Activated T-helper 1 cell treated with Interleukin-2 at 50 U/mL for 16 hours (primary cell): ENCODE data around the gene MPP1.

ENCODE experiments used
- DNase-seq: peaks from one replicate; pipeline ENCODE4 v3.0.0-alpha.2; 2020; ENCODE audit warnings: low read depth

Gene MPP1

DNA sequence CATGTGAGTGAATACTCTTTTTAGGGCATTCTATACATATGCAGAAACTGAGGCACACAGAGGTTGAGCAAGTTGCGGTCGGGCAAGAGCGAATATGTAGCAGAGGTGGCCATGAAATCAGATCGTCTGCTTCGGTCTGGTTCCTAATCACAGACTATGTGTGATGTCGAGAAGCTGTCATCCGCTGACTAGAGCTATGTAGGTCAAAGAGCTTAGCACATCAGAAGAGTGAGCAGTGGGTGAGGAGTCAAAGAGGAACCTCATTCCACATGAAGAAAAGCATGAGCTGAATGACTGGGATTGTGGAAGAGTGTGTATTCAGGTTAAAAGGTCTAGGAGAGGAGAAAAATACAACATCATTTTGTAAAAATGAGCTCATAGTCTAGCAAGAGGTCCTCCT is 73.4 kb downstream of the MPP1 start:
- no peak for DNase-seq

DNA sequence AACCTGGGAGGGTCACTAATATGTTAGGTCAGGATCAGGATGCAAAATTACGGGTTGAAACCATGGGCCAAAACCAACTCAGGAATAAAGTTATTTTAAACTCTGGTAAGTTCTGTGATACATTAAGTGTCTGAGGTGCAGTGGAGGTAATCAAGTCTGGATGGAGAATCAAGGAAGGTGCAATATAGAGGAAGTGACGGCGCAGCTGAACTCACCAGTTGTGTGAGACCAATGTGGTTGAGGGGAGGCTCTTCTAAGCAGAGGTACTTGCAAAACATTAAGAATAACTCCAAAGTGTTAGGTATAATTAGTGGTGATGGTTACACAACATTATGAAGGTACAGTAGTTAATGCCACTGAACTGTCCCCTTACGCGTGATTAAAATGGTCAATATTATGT is 74.1 kb downstream of the MPP1 start:
- DNase-seq = no peak

DNA sequence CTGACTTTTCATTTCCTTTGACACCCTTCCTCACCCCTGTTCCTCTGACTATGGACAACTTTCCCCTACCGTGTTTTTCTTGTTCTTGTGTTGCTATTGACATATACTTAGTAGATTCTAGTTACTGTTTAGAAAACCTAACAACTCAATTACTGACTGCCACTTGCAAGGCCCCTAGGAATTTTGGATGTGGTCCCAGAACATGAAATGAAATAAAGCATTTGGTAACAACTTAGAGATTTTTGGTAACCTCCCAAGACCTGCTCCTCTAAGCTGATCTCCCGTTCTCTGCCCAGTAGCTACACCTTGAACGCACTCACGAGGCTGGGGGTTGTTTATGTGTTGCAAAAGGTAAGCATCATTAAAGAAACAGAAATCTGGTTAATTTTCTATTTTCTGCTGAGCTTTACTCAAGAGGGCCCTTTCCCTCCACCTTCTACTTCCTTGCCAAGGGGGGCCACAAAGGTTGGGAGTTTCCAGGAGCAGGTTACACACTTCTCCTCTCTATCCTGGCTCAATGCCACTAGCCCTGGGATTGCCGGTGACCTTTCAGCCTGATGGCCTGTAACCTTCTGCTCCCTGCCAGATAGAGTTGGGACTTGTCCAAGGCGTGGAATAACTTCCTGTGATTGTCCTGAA is 74.9 kb downstream of the MPP1 start:
- DNase-seq = no peak

DNA sequence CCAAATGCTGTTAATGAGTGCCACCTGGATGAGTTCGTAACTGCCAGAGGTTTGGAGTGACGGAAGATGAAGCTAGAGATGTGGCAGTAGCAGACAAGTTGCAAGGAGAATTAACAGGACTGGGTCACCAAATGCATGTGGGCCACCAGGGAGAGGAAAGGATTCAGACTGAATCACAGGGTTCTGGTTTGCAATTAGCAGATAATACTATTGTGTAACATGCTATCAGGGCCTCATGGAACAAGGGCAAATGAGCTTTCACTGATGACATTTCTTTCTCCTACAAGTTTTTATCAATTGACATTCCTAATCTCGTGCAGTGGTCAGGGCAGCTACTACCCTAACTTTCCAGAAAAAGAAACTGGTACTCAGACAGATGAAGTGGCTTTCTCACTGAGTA is 75.8 kb downstream of the MPP1 start:
- DNase-seq = no peak
